Measurements from ENCODE around the gene AP4E1.
A peak's percentile ranks its signal among the peaks of the same experiment; 100 is the strongest.
"Not testable (repeated sequence)": the region's sequence is repeated elsewhere in the genome, so short reads cannot be mapped to it uniquely, and the experiment has no call there.

The AP4E1 gene

GRCh38 chr15:50889589-50889988, 18.9 kb upstream of the AP4E1 start:
- no peak for DNase-seq (ENCODE audit: low read depth in 2 of 2)

- no peak for DNase-seq (ENCODE audit: low read depth in 2 of 2)
Measured at GRCh38 chr15:50890751-50891150, 17.7 kb upstream of the AP4E1 start.

GRCh38 chr15:50891159-50891558, 17.3 kb upstream of the AP4E1 start:
- no peak for DNase-seq (ENCODE audit: low read depth in 2 of 2)

- no peak for DNase-seq (ENCODE audit: low read depth in 2 of 2)
Measured at GRCh38 chr15:50893976-50894375, 14.5 kb upstream of the AP4E1 start.

- DNase-seq (ENCODE audit: low read depth in 2 of 2), result not testable (repeated sequence)
Measured at GRCh38 chr15:50901390-50901789, 7.1 kb upstream of the AP4E1 start.

- DNase-seq (ENCODE audit: low read depth in 2 of 2), result no peak
Measured at GRCh38 chr15:50904211-50904610, 4.3 kb upstream of the AP4E1 start.

GRCh38 chr15:50905055-50905454, 3.4 kb upstream of the AP4E1 start:
- no peak for DNase-seq (ENCODE audit: low read depth in 2 of 2)

GRCh38 chr15:50906954-50907600, 1.4 kb upstream of the AP4E1 start:
- DNase-seq (ENCODE audit: low read depth in 2 of 2), result no peak

GRCh38 chr15:50907601-50908208, 778 bp upstream of the AP4E1 start:
- no peak for DNase-seq (ENCODE audit: low read depth in 2 of 2)

- no peak for DNase-seq (ENCODE audit: low read depth in 2 of 2)
Measured at GRCh38 chr15:50909010-50909317, 481 bp downstream of the AP4E1 start.

GRCh38 chr15:50910426-50910795, 1.9 kb downstream of the AP4E1 start:
- peak; percentile 64 to 74 for DNase-seq (ENCODE audit: low read depth in 2 of 2)

GRCh38 chr15:50911001-50911400, 2.5 kb downstream of the AP4E1 start:
- DNase-seq (ENCODE audit: low read depth in 2 of 2), result peak in 1 of 2 experiments; percentile 13

- DNase-seq (ENCODE audit: low read depth in 2 of 2), result peak in 1 of 2 experiments; percentile 12
Measured at GRCh38 chr15:50911621-50912020, 3.1 kb downstream of the AP4E1 start.

GRCh38 chr15:50916400-50916799, 7.9 kb downstream of the AP4E1 start:
- DNase-seq (ENCODE audit: low read depth in 2 of 2), result no peak

- not testable (repeated sequence) for DNase-seq (ENCODE audit: low read depth in 2 of 2)
Measured at GRCh38 chr15:50919359-50919758, 10.9 kb downstream of the AP4E1 start.

GRCh38 chr15:50925281-50925680, 16.8 kb downstream of the AP4E1 start:
- DNase-seq (ENCODE audit: low read depth in 2 of 2), result peak; percentile 79 to 81

- no peak for DNase-seq (ENCODE audit: low read depth in 2 of 2)
Measured at GRCh38 chr15:50929062-50929461, 20.6 kb downstream of the AP4E1 start.

GRCh38 chr15:50930792-50931191, 22.3 kb downstream of the AP4E1 start:
- no peak for DNase-seq (ENCODE audit: low read depth in 2 of 2)

GRCh38 chr15:50933341-50933740, 24.9 kb downstream of the AP4E1 start:
- no peak for DNase-seq (ENCODE audit: low read depth in 2 of 2)

GRCh38 chr15:50938525-50938924, 30.0 kb downstream of the AP4E1 start:
- no peak for DNase-seq (ENCODE audit: low read depth in 2 of 2)

GRCh38 chr15:50939911-50940310, 31.4 kb downstream of the AP4E1 start:
- no peak for DNase-seq (ENCODE audit: low read depth in 2 of 2)

- no peak for DNase-seq (ENCODE audit: low read depth in 2 of 2)
Measured at GRCh38 chr15:50940506-50940905, 32.0 kb downstream of the AP4E1 start.

GRCh38 chr15:50943638-50944037, 35.2 kb downstream of the AP4E1 start:
- peak in 1 of 2 experiments; percentile 7 for DNase-seq (ENCODE audit: low read depth in 2 of 2)

GRCh38 chr15:50944672-50945071, 36.2 kb downstream of the AP4E1 start:
- peak in 1 of 2 experiments; percentile 3 for DNase-seq (ENCODE audit: low read depth in 2 of 2)
